ENCODE measurements around the gene GARIN5A. TPM values are rescaled to one million over a fixed set of nuclear protein-coding genes. Genes with fewer than 3 reads are reported as not detected.

GARIN5A gene
- total RNA-seq, 1 experiment from 2014 or later: 8.2 TPM

DNA sequence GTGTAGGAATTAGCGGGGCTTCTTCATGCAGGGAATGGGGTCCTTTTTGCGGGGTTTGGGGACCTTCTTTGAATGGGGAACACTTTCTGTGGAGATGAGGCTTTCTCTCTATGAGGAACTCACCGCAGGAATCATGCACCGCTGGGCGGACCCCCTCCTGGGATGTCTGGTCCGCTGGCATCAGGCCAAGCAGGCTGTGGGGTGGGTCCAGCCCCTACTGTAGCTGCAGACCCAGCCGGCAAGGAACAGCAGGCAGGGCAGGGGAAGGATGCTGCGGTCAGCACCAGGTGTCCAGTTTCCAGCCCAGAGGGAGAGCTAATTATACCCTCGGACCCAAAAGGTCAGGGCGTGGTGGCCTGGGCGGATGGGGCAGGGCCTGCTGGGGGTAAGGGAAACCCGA lies 42.1 kb downstream of the GARIN5A start:
- H3K4me3 Mint-ChIP-seq: peak overlapping the region; percentile 24; the same call in 1 of the 2 replicates
- TF ChIP-seq GTF2I (CRISPR knock-in tag; conservative IDR thresholded peaks at IDR 0.05): no peak
- TF ChIP-seq, protein P1, sequence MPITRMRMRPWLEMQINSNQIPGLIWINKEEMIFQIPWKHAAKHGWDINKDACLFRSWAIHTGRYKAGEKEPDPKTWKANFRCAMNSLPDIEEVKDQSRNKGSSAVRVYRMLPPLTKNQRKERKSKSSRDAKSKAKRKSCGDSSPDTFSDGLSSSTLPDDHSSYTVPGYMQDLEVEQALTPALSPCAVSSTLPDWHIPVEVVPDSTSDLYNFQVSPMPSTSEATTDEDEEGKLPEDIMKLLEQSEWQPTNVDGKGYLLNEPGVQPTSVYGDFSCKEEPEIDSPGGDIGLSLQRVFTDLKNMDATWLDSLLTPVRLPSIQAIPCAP (CRISPR knock-in tag; IDR thresholded peaks at IDR 0.05): no peak
- TF ChIP-seq, protein P2, sequence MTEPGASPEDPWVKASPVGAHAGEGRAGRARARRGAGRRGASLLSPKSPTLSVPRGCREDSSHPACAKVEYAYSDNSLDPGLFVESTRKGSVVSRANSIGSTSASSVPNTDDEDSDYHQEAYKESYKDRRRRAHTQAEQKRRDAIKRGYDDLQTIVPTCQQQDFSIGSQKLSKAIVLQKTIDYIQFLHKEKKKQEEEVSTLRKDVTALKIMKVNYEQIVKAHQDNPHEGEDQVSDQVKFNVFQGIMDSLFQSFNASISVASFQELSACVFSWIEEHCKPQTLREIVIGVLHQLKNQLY (CRISPR knock-in tag; IDR thresholded peaks at IDR 0.05): no peak
- TF ChIP-seq ATF1 (CRISPR knock-in tag; IDR thresholded peaks at IDR 0.05): no peak
- TF ChIP-seq, protein P3, sequence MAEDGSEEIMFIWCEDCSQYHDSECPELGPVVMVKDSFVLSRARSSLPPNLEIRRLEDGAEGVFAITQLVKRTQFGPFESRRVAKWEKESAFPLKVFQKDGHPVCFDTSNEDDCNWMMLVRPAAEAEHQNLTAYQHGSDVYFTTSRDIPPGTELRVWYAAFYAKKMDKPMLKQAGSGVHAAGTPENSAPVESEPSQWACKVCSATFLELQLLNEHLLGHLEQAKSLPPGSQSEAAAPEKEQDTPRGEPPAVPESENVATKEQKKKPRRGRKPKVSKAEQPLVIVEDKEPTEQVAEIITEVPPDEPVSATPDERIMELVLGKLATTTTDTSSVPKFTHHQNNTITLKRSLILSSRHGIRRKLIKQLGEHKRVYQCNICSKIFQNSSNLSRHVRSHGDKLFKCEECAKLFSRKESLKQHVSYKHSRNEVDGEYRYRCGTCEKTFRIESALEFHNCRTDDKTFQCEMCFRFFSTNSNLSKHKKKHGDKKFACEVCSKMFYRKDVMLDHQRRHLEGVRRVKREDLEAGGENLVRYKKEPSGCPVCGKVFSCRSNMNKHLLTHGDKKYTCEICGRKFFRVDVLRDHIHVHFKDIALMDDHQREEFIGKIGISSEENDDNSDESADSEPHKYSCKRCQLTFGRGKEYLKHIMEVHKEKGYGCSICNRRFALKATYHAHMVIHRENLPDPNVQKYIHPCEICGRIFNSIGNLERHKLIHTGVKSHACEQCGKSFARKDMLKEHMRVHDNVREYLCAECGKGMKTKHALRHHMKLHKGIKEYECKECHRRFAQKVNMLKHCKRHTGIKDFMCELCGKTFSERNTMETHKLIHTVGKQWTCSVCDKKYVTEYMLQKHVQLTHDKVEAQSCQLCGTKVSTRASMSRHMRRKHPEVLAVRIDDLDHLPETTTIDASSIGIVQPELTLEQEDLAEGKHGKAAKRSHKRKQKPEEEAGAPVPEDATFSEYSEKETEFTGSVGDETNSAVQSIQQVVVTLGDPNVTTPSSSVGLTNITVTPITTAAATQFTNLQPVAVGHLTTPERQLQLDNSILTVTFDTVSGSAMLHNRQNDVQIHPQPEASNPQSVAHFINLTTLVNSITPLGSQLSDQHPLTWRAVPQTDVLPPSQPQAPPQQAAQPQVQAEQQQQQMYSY (CRISPR knock-in tag; IDR thresholded peaks at IDR 0.05): no peak
- TF ChIP-seq JUN (CRISPR knock-in tag; IDR thresholded peaks at IDR 0.05): no peak
- no peak for TF ChIP-seq OVOL2 (CRISPR knock-in tag; IDR thresholded peaks at IDR 0.05; ENCODE audit: borderline replicate concordance)
- TF ChIP-seq NFE2L1 (CRISPR knock-in tag; IDR thresholded peaks at IDR 0.05): no peak
- TF ChIP-seq, protein P4, sequence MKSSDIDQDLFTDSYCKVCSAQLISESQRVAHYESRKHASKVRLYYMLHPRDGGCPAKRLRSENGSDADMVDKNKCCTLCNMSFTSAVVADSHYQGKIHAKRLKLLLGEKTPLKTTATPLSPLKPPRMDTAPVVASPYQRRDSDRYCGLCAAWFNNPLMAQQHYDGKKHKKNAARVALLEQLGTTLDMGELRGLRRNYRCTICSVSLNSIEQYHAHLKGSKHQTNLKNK (CRISPR knock-in tag; IDR thresholded peaks at IDR 0.05): no peak
- no peak for TF ChIP-seq JAZF1 (CRISPR knock-in tag; IDR thresholded peaks at IDR 0.05)
- TF ChIP-seq FOXJ3 (CRISPR knock-in tag; IDR thresholded peaks at IDR 0.05; ENCODE audit: borderline replicate concordance): no peak
- no peak for TF ChIP-seq ZNF671 (CRISPR knock-in tag; IDR thresholded peaks at IDR 0.05)
- TF ChIP-seq, protein P5, sequence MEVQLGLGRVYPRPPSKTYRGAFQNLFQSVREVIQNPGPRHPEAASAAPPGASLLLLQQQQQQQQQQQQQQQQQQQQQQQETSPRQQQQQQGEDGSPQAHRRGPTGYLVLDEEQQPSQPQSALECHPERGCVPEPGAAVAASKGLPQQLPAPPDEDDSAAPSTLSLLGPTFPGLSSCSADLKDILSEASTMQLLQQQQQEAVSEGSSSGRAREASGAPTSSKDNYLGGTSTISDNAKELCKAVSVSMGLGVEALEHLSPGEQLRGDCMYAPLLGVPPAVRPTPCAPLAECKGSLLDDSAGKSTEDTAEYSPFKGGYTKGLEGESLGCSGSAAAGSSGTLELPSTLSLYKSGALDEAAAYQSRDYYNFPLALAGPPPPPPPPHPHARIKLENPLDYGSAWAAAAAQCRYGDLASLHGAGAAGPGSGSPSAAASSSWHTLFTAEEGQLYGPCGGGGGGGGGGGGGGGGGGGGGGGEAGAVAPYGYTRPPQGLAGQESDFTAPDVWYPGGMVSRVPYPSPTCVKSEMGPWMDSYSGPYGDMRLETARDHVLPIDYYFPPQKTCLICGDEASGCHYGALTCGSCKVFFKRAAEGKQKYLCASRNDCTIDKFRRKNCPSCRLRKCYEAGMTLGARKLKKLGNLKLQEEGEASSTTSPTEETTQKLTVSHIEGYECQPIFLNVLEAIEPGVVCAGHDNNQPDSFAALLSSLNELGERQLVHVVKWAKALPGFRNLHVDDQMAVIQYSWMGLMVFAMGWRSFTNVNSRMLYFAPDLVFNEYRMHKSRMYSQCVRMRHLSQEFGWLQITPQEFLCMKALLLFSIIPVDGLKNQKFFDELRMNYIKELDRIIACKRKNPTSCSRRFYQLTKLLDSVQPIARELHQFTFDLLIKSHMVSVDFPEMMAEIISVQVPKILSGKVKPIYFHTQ (CRISPR knock-in tag; IDR thresholded peaks at IDR 0.05): no peak
- TF ChIP-seq, protein P6, sequence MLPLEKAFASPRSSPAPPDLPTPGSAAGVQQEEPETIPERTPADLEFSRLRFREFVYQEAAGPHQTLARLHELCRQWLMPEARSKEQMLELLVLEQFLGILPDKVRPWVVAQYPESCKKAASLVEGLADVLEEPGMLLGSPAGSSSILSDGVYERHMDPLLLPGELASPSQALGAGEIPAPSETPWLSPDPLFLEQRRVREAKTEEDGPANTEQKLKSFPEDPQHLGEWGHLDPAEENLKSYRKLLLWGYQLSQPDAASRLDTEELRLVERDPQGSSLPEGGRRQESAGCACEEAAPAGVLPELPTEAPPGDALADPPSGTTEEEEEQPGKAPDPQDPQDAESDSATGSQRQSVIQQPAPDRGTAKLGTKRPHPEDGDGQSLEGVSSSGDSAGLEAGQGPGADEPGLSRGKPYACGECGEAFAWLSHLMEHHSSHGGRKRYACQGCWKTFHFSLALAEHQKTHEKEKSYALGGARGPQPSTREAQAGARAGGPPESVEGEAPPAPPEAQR (CRISPR knock-in tag; IDR thresholded peaks at IDR 0.05): no peak
- no peak for TF ChIP-seq ZNF317 (CRISPR knock-in tag; IDR thresholded peaks at IDR 0.05; ENCODE audit: borderline replicate concordance, low read depth)
- H3K27me3 Mint-ChIP-seq (ENCODE audit: low read depth): peaks cover 31% of the 10 kb centered on the region
- H3K27ac Mint-ChIP-seq: no peak overlapping the region
- ATAC-seq (no peak), DNase-seq (ENCODE audit: low spot score) (no peak)
- no peaks in the 10 kb centered on the region for H3K36me3 Mint-ChIP-seq
- peaks cover 25% of the 10 kb centered on the region for H3K4me1 Mint-ChIP-seq
- H3K9me3 Mint-ChIP-seq: no peaks in the 10 kb centered on the region
- ChIA-PET POLR2A (no interaction called here), CTCF (no interaction called here)

All from WTC11 (cell line).